NCI-H82 treated with DMSO at 0.1 percent for 48 hours (cell line): Measurements from ENCODE around the gene ARF1.

ENCODE experiments used
- DNase-seq: peaks from one replicate; lab custom pipeline; 2025; ENCODE audit not compliant: unreplicated experiment; lab: John Stamatoyannopoulos, UW

Gene ARF1

DNA sequence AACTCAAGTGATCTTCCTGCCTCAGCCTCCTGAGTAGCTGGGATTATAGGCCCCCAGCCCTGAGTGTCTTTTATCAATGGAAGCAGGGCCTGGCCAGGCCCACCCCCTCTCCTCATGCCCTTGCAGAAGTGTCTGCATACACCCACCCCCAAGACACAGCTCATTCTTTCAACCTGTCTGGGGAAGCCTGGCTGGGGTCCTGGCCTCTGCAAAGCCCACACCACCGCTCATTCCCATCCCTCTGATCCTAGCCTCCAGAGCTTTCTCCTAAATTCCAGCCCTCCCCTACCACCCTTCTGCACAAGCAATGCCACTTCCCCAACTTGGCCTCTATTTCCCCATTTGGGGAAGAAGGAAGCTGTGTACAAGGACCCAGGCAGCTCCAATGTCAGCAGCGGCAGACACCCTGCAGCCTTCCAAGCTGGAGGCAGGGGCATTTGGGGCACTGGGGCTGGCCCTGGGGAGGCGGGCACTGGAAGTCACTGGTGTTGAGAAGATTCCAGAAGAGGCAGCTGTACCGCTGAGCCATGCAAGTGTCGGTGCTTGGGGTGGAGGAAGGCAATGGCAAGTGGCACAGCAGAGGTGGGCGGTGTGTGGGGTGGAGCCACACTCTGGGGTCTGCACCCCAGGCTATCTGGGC, 33.7 kb upstream of the ARF1 start:
- no peak for DNase-seq

DNA sequence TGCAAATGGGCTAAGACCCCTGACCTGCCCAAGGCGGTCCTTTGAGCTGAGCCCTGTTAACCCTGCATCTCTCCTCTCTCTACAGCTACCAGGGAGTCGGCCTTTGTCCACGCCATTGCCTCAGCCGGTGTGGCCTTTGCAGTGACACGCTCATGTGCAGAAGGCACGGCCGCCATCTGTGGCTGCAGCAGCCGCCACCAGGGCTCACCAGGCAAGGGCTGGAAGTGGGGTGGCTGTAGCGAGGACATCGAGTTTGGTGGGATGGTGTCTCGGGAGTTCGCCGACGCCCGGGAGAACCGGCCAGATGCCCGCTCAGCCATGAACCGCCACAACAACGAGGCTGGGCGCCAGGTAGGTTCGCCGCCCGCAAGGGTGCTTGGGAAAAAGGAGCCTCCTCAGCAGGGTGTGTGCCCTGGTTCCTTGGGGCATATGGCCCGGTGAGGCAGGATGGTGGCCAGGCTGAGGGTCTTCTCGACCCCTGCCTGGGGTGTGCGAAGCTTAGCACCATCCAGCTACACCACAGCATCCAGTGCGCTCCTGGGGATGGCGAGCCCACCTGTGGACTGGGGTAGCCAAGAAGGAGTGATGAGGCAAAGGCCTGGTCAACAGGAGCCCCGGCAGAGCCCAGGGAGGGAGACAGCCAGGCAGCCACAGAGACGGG, 31.8 kb upstream of the ARF1 start:
- no peak for DNase-seq

DNA sequence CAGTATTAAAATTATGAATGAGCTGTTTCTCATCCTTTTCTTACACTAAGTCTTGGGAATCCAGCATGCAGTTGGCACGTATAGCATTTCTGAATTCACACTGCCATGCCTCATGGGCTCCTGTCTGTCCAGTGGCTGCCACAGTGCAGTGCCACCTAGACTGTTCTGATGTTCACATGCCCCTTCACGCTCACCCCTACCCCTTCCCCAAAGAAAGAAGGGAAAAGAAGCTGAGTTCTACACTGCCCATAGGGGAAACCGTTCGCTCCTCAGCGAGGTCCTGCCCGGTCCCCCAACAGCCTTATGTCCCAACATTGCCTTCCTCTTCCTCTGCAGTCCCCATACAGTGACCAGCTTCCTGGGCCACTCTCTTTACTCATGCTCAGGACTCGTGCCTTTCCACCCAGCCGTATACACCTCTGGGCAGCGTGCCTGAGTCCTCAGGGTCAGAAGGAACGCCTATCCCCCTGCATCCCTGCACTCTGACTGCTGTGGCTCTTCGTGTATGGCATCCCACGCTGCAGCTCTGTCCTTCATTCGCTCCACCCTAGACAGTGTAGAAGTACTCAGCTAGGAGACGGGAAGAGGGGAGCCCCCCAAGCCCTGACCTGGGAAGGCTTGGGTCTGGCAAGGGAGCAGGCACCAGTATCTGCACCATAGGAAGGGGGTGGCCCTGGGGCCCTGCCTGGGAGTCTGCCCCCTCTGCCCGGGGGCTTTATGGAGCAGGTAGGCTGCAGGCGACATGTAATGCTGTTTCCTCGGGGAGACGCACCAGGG, 24.1 kb upstream of the ARF1 start:
- no peak for DNase-seq

DNA sequence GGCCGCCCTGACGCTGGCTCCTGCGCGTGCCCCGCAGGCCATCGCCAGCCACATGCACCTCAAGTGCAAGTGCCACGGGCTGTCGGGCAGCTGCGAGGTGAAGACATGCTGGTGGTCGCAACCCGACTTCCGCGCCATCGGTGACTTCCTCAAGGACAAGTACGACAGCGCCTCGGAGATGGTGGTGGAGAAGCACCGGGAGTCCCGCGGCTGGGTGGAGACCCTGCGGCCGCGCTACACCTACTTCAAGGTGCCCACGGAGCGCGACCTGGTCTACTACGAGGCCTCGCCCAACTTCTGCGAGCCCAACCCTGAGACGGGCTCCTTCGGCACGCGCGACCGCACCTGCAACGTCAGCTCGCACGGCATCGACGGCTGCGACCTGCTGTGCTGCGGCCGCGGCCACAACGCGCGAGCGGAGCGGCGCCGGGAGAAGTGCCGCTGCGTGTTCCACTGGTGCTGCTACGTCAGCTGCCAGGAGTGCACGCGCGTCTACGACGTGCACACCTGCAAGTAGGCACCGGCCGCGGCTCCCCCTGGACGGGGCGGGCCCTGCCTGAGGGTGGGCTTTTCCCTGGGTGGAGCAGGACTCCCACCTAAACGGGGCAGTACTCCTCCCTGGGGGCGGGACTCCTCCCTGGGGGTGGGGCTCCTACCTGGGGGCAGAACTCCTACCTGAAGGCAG, 23.4 kb upstream of the ARF1 start:
- no peak for DNase-seq

DNA sequence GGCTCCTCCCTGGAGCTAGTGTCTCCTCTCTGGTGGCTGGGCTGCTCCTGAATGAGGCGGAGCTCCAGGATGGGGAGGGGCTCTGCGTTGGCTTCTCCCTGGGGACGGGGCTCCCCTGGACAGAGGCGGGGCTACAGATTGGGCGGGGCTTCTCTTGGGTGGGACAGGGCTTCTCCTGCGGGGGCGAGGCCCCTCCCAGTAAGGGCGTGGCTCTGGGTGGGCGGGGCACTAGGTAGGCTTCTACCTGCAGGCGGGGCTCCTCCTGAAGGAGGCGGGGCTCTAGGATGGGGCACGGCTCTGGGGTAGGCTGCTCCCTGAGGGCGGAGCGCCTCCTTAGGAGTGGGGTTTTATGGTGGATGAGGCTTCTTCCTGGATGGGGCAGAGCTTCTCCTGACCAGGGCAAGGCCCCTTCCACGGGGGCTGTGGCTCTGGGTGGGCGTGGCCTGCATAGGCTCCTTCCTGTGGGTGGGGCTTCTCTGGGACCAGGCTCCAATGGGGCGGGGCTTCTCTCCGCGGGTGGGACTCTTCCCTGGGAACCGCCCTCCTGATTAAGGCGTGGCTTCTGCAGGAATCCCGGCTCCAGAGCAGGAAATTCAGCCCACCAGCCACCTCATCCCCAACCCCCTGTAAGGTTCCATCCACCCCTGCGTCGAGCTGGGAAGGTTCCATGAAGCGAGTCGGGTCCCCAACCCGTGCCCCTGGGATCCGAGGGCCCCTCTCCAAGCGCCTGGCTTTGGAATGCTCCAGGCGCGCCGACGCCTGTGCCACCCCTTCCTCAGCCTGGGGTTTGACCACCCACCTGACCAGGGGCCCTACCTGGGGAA, 22.7 kb upstream of the ARF1 start:
- DNase-seq = peak; percentile 32

DNA sequence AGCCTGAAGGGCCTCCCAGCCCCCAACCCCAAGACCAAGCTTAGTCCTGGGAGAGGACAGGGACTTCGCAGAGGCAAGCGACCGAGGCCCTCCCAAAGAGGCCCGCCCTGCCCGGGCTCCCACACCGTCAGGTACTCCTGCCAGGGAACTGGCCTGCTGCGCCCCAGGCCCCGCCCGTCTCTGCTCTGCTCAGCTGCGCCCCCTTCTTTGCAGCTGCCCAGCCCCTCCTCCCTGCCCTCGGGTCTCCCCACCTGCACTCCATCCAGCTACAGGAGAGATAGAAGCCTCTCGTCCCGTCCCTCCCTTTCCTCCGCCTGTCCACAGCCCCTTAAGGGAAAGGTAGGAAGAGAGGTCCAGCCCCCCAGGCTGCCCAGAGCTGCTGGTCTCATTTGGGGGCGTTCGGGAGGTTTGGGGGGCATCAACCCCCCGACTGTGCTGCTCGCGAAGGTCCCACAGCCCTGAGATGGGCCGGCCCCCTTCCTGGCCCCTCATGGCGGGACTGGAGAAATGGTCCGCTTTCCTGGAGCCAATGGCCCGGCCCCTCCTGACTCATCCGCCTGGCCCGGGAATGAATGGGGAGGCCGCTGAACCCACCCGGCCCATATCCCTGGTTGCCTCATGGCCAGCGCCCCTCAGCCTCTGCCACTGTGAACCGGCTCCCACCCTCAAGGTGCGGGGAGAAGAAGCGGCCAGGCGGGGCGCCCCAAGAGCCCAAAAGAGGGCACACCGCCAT, 21.9 kb upstream of the ARF1 start:
- no peak for DNase-seq

DNA sequence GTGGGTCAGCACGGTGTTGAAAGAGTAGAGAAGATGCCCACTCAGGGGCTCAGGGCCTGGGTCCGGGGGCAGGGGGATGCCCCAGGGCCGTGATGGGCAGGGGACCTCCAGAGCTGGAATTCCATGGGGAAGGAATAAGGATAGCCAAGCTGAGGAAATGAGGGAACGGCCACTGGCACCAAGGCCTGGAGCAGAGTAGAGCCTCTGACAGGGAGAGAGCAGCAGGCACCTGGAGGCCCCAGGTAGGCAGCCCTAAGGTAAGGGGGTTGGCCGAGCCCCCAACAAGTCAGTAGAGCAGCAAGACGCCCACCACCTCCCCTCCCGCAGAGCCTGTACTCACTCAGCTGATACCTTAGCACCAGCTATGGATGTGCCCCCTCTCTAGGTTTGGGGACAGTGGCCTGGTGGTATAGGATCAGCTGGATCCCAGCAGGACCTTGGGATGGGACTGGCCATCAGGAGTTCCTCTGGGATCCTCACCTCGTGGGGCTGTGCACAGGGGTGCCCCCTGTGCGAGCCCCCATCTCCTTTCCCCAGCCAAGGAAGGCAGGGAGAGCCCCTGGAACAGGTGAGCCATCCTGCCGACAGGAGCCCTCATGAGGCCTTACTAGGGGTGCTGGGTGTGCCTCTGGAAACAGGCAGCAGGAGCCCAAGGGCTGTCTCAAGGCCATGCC, 21.0 kb upstream of the ARF1 start:
- no peak for DNase-seq

DNA sequence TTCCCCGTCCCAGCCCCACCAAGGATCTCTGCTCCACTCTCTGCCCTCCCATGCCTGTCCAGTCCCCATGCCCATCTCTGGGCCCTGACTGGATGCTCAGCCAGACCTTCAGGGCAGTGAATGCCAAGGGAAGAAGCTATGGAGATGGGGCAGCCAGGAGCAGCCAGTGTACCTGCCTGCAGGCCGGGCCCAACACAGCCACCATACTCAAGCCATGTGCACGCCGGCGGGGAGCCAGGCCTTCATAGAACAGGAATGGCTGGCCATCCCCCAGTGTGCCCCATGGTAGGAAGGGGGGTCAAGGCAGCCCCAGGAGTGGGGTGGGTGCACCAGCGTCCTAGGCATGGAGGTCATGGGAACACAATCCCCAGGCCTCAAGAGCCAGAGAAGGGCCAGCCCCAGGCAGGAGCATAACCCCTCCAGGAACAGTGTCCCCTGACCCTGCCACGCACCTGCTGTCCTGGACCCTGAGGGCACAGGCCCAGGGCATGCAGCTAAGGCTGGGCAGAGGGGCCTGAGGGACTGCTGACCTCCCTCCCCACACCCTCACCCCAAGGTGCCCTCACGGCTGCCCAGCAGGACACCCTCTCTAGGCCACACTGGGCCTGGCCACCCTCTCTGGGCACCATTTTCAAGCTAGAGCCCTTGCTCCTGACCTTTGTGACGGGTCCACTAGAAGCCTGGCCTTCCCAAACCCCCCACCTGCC, 20.3 kb upstream of the ARF1 start:
- DNase-seq = no peak

DNA sequence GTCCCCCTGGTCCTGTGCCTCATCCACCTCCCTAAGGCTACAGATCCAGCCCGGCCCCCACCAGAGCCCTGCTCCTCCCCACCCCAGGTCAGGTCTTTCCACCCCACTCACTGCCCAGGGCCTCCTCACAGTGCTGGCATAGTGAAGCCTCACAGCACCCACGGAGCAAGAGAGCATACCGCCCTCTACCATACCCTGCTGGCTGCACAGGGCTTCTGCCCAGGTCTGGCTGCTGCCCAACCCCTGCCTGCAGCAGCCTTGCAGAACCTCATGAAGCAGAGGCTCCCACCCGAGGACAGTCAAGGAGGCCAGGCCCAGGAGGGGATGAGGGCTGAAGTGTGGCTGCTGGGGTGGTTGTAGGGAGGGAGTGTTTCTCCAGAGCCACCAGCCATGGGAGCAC, 19.7 kb upstream of the ARF1 start:
- no peak for DNase-seq

DNA sequence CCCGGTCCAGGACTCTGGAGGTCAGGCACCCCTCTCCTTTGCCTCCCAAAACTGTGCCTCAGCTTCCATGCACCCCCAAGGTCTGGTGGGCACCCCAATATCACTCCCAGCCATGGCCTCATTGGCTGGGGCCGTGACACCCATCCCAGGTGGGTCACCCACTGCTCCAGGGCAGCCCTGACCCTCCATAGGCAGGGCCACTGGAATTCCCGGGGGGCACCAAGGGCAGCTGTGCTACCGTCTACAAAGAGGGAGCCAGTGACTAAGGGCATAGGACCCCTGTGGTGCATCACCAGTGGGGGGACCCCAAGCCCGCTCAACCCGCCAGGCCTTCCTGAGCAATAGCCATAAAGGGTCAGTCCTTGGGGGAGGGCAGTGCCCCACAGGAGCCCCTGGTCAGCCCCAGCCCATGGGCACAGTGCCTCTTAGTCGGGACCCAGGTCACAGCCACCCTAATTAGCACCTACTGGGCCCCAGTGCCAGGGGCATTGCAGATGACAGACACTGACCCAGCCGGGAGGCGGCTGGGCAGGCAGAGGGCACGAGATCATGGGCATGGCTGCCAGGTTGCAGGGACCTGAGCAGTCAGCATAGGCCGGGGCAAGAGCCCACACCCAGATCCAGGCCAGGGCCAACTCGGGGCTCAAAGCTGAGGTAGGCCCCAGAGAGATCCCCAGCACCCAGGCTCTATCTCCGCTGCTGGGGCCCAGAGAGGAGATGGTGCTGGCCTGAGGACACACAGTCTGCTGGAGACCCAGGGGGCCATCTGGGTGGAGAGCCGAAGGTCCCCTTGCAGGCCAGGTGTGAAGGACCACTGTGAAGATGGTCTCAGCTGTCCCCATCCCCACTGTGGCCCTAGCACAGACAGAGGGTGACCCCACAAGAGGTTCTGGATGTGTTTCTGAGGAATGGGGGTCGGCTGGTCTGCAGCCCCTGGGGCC, 19.0 kb upstream of the ARF1 start:
- DNase-seq = no peak

DNA sequence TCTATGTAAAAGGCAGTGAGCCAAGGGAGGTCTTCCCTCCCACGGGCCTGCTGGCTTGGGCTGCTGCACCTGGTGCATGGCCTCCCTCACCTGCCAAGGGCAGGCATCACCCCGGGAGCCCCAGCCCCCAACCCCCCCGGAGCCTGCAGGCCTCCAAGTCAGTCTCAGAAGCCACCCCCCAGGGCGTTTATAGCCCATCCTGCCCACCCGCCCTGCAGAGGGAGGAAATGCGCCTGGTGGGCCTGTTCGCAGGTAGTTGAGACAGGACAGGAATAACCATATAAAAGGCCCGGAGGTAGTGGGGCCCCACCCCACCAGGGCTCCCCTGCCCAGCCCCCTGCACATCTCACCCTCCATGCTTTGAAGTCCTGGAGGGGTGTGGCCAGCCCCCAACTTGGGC, 18.2 kb upstream of the ARF1 start:
- DNase-seq = no peak

DNA sequence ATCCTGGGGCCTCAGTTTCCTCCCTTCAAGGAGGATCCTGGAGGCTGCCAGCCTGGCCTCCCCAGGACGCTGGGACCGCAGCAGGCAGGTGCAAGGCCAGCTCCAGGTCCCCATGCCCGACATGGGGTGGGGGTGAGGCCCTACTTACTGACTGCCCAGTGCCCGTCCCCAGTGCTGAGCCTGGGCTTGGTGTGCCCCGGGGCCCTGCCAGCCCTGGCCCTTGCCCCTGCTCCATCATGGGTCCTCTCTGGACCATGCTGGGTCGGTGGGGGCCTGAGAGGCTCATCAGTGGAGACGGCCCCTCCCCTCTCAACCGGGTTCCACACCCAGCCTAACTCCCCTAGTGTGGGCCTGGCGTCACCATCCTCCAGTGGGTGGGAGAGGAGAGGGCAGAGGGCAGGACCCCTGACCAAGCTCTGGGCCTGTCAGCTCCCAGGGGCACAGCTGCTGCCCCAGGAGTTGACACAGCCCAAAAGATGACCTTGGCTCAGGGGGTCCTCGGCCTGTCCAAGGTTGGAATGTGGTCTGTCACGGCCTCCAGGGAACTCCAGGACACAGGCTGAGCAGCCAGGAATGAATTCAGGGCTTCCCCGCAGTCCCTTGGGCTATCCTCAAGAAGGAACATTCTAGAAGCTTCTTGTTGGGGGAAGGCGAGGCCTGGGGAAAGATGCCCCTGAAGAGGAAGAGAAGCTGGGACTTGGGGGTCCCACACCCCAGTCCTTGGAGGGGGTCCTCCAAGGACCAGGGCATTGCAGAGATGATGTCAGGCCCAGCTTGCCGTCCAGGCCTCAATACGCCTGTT, 17.6 kb upstream of the ARF1 start:
- no peak for DNase-seq

DNA sequence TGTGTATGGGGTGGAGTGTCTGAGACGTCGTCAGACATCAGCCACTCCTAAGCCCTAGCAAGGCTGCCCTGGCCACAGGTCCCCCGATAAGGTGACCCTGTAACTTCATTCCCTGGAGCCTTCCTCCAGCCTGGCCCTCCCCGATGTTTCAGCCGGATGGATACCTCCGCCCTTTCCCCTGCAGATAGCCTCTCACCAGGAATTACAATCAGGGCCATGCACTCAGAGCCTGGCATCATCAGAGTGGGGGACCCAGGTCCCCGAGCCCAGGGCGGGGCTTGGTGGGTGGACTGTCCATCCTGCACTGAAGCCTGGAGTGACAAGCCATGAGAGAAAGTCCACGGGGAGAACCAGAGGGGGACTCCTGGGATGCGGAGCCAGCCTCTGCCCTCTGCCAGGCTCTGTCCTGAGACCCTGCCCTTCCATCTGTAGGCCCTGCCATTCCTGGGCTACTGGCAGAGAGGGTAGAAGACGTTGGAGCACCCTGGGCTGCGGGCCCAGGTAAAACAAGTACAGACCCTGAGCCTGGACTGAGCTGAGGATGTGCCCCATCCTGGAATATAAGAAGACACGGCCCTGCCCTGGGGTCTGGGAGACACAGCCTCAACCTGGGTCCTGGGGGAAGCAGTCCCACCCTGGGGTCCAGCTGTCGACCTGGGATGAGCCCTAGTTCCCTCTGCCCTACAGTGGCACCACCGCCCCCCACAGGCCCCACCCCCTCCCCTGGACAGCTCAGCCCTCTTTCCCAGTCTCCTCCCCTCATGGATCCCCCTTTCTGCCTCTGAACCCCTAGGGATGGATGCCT, 16.8 kb upstream of the ARF1 start:
- DNase-seq = no peak

DNA sequence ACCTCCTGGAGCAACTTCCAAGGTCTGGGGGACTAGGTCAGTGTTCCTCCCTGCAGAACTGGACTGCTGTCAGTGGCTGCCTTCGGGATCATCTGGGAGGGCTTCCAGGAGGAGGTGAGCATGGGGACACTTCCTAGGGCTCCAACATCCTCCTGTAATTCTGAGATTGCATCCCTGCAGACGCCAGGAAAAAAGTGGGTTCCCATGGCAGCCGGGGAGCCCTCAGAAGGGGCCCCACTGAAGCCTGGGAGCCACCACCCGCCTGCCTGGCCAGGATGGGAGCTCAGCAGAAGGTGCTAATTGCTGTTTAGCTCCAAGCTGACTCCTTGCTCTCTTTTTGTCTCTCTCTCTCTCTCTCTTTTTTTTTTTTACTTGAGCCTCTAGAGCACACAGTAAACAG, 16.1 kb upstream of the ARF1 start:
- no peak for DNase-seq

DNA sequence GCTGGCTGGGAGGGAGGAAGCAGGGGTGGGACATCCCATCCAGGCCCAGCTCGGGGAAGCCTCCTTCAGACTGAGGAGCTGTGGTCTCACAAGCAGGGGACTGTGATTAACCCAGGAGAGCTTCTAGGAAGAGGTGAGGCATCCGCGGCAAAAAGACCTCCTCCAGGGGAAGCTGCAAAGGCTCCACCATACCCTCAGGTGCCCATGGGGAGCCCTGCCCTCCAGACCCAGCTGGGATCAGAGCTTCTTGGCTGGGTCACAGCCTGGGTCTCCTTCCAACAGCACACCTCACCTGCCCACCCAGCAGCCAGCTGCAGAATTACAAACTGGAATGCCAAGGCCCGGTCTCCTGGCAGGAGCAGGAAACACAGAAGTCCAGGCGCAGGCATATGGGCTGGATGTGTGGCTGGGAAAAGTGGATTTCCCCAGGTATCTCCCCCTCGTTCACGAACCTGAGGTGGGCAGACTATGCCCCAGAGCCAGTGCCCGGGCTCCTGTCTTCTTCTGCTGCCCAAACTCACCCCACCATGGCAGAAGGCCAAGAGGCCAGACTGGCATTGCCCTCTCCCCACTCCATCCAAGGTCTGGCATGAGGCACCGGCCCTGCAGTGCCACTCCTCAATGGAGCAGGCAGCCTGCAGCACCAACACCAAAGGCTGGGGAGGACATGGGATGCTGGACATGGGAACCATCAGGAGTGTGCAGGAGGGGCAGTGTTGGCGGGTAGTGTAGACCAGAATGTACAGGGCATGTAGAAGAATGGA, 15.4 kb upstream of the ARF1 start:
- DNase-seq = no peak

DNA sequence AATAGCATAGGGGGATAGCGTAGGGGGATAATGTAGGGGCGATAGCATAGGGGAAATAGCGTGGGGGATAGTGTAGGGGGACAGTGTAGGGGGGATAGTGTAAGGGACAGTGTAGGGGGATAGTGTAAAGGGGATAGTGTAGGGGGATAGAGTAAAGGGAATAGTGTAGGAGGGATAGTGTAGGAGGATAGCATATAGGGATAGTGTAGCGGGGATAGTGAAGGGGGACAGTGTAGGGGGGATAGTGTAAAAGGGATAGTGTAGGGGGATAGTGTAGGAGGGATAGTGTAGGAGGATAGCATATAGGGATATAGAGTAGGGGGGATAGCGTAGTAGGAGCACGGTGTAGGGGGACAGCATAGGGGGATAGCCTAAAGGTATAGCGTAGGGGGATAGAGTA, 14.1 kb upstream of the ARF1 start:
- no peak for DNase-seq
